Epithelial cell of proximal tubule (primary cell): ENCODE data around the gene ZNF780A. TPM values are rescaled to one million over a fixed set of nuclear protein-coding genes. Genes with fewer than 3 reads are reported as not detected.

Experiments used
- DNase-seq: peaks from one replicate; pipeline ENCODE4 v3.0.0-alpha.2; 2011; ENCODE audit warnings: low read depth
- H3K4me3 ChIP-seq: 2 replicates; pipeline ENCODE4 v1.5.1; 2011; ENCODE audit warnings: low read depth, mild to moderate bottlenecking, low read length
- total RNA-seq: library from RNA; depleted of rRNA; stranded (reverse); fragments of >200 nt; gene quantifications from 2 replicates; pipeline ENCODE4 v1.2.3, GENCODE V29; 2015
- TF ChIP-seq, protein P1 (sequence below): conservative IDR thresholded peaks from 2 replicates; pipeline ENCODE4 v1.5.1; 2012; ENCODE audit warnings: low read depth, mild to moderate bottlenecking, low read length

ZNF780A gene
- total RNA-seq, 1 donor from 2014 or later = 12.5 TPM

DNA sequence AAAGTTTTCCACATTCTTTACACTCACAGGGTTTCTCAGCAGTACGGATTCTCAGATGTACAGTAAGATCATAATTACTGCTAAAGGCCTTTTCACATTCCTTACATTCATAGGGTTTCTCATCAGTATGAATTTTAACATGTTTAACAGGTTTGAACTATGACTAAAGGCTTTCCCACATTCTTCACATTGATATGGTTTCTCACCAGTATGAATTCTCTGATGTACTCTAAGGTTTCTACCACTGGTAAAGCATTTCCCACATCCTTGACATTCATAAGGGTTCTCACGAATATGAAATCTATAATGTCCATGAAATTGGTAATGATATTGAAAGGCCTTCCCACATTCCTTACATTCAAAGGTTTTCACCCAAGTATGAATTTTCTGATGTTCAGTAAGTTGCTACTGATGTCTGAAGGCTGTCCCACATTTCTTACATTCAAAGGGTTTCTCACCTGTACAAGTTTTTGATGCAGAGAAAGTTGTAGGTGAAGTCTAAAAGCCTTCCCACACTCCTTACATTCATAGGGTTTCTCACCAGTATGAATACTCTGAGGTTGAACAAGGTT lies 56.7 kb downstream of the ZNF780A start:
- TF ChIP-seq, protein P1, sequence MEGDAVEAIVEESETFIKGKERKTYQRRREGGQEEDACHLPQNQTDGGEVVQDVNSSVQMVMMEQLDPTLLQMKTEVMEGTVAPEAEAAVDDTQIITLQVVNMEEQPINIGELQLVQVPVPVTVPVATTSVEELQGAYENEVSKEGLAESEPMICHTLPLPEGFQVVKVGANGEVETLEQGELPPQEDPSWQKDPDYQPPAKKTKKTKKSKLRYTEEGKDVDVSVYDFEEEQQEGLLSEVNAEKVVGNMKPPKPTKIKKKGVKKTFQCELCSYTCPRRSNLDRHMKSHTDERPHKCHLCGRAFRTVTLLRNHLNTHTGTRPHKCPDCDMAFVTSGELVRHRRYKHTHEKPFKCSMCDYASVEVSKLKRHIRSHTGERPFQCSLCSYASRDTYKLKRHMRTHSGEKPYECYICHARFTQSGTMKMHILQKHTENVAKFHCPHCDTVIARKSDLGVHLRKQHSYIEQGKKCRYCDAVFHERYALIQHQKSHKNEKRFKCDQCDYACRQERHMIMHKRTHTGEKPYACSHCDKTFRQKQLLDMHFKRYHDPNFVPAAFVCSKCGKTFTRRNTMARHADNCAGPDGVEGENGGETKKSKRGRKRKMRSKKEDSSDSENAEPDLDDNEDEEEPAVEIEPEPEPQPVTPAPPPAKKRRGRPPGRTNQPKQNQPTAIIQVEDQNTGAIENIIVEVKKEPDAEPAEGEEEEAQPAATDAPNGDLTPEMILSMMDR = no peak
- DNase-seq = no peak
- H3K4me3 ChIP-seq = no peak overlapping the region

DNA sequence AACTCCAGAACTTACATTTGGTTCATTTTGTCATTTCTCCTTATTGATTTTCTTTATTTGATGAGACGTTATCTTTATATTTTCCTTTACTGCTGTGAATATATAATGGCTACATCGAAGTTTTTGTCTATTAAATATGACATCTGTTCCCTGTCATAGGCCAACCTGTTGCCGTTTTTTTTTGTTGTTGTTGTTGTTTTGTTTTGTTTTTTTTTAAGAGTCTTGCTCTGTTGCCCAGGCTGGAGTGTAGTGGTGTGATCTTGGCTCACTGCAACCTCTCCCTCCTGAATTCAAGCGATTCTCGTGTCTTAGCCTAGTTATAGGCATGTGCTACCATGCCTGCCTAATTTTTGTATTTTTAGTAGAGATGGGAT lies 64.2 kb downstream of the ZNF780A start:
- no peak for DNase-seq
- no peak overlapping the region for H3K4me3 ChIP-seq

DNA sequence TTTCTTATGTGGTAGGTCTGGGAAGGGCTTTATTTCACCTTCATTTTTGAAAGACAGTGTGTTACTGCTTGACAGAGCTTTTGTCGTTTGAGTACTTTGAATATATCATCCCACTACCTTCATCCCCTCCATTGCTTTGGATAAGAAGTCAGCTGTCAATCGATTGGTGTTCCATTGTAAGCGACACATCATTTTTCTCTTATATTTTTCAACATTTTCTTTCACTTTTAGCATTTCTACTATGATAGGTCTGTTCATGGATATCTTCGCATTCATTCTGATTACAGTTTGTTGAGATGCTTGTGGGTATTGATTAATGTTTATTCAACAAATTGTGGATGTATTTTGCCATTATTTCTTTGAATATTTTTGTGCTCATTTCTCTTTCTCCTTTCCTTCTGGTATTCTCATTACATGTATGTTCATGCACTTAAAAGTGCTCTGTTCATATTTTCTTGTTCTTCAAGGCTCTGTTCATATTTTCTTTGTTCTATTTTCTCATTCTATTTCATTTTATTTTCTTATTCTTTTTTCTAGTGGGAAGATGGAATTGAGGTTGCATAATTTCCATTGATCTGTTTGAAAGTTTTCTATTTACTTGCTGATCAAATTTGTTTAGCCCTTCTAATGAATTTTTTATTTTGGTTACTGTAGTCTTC lies 64.7 kb downstream of the ZNF780A start:
- TF ChIP-seq, protein P1 = no peak

More for the DNA sequence above, 64.2 kb downstream of the ZNF780A start:
- TF ChIP-seq, protein P1 = no peak

DNA sequence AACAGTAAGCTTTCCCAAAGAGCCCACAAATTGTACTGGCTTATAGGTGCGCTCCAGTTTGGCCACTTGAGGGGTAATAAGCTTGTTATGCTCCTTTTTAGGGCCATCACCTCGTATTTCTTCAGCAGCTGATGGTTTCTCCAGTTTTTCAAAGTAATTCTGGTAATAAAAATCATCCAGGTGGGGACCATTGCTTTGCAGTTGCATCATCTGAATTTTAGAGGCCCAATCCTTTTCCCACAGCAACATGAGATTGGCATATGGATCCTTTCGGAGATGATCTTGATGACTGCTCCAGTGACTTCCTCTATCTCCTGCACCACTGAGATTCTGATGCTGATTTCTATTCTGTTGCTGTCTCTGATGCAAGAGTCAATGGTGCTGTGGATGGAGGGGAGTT lies 66.8 kb downstream of the ZNF780A start:
- no peak for DNase-seq
- H3K4me3 ChIP-seq = no peak overlapping the region
- TF ChIP-seq, protein P1 = no peak

More for the DNA sequence above, 64.7 kb downstream of the ZNF780A start:
- no peak for DNase-seq
- no peak overlapping the region for H3K4me3 ChIP-seq

Other genes with a start within 250 kb of the ZNF780A start
- 187 and 237 TPM in 2 replicates for gene FBL, start 244.6 kb downstream of the ZNF780A start, total RNA-seq
- 0.07 and 0.17 TPM in 2 replicates for gene FCGBP, start 156.3 kb downstream of the ZNF780A start, total RNA-seq
- gene PSMC4, start 119.8 kb downstream of the ZNF780A start, total RNA-seq = 126 and 199 TPM in 2 replicates
- 0.17 and 0.87 TPM in 2 replicates for gene ZNF546, start 93.9 kb downstream of the ZNF780A start, total RNA-seq
- 5.6 and 21.4 TPM in 2 replicates for gene ZNF780B, start 34.7 kb downstream of the ZNF780A start, total RNA-seq
- 9.9 and 10.4 TPM in 2 replicates for gene MAP3K10, start 100.5 kb upstream of the ZNF780A start, total RNA-seq
- gene TTC9B, start 127.4 kb upstream of the ZNF780A start, total RNA-seq = not detected in 2 replicates
- 0.14 and 0.23 TPM in 2 replicates for gene CCNP, start 135.7 kb upstream of the ZNF780A start, total RNA-seq
- gene AKT2, start 194.4 kb upstream of the ZNF780A start, total RNA-seq = 46.4 and 77.0 TPM in 2 replicates